H9 (cell line): ENCODE measurements around the gene TTC3. TPM values are rescaled to one million over a fixed set of nuclear protein-coding genes. Genes with fewer than 3 reads are reported as not detected.

ENCODE experiments used
- DNase-seq: peaks from one replicate; pipeline ENCODE4 v3.0.0-alpha.2; 2017
- H2AFZ ChIP-seq: one replicate; pipeline ENCODE4 v1.6.1; 2013; ENCODE audit warnings: mild to moderate bottlenecking, low read length, control low read depth, moderate library complexity
- H2AK5ac ChIP-seq: 2 replicates; pipeline ENCODE4 v1.6.1; 2013; ENCODE audit warnings: low read length, control low read depth, mixed read lengths; ENCODE audit not compliant: insufficient read length
- H2BK120ac ChIP-seq: one replicate; pipeline ENCODE4 v1.6.1; 2013; ENCODE audit warnings: low read depth, mild to moderate bottlenecking, low read length, control low read depth, inconsistent platforms; ENCODE audit not compliant: poor library complexity, severe bottlenecking
- H2BK12ac ChIP-seq: 2 replicates; pipeline ENCODE4 v1.6.1; 2013; ENCODE audit warnings: low read length, control low read depth, mixed read lengths, low read depth; ENCODE audit not compliant: insufficient read length
- H2BK15ac ChIP-seq: 2 replicates; pipeline ENCODE4 v1.6.1; 2013; ENCODE audit warnings: low read depth, low read length, control low read depth
- H2BK20ac ChIP-seq: one replicate; pipeline ENCODE4 v1.6.1; 2013; ENCODE audit warnings: low read depth, mild to moderate bottlenecking, low read length, control low read depth, inconsistent platforms; ENCODE audit not compliant: poor library complexity, severe bottlenecking
- H2BK5ac ChIP-seq: 2 replicates; pipeline ENCODE4 v1.6.1; 2013; ENCODE audit warnings: low read length, control low read depth, mixed read lengths; ENCODE audit not compliant: insufficient read length
- H3K14ac ChIP-seq: 2 replicates; pipeline ENCODE4 v1.6.1; 2013; ENCODE audit warnings: low read length, control low read depth; ENCODE audit not compliant: insufficient read depth
- H3K18ac ChIP-seq: 2 replicates; pipeline ENCODE4 v1.6.1; 2013; ENCODE audit warnings: low read depth, mild to moderate bottlenecking, mixed read lengths, low read length, control low read depth; ENCODE audit not compliant: insufficient read length
- H3K23ac ChIP-seq: 2 replicates; pipeline ENCODE4 v1.6.1; 2013; ENCODE audit warnings: low read length, control low read depth, mixed read lengths, low read depth; ENCODE audit not compliant: insufficient read length
- H3K23me2 ChIP-seq: 2 replicates; pipeline ENCODE4 v1.6.1; 2013; ENCODE audit warnings: low read depth, mild to moderate bottlenecking, mixed read lengths, low read length, control low read depth; ENCODE audit not compliant: insufficient read length, poor library complexity, severe bottlenecking
- H3K27ac ChIP-seq: 2 replicates; pipeline ENCODE4 v1.5.1; 2013; ENCODE audit warnings: low read length, control low read depth, mixed read lengths, low read depth; ENCODE audit not compliant: insufficient read length
- H3K27me3 ChIP-seq: 2 replicates; pipeline ENCODE4 v1.6.1; 2013; ENCODE audit warnings: low read length, control low read depth, inconsistent platforms; ENCODE audit not compliant: insufficient read depth
- H3K4ac ChIP-seq: 2 replicates; pipeline ENCODE4 v1.6.1; 2013; ENCODE audit warnings: low read depth, mild to moderate bottlenecking, control low read depth, inconsistent platforms, low read length, moderate library complexity
- H3K4me1 ChIP-seq: 2 replicates; pipeline ENCODE4 v1.6.1; 2013; ENCODE audit warnings: low read length, control low read depth, inconsistent platforms; ENCODE audit not compliant: insufficient read depth
- H3K4me2 ChIP-seq: 2 replicates; pipeline ENCODE4 v1.6.1; 2013; ENCODE audit warnings: low read length, control low read depth, mixed read lengths; ENCODE audit not compliant: insufficient read length, insufficient read depth
- H3K56ac ChIP-seq: 2 replicates; pipeline ENCODE4 v1.6.1; 2013; ENCODE audit warnings: low read depth, mild to moderate bottlenecking, mixed read lengths, low read length, control low read depth; ENCODE audit not compliant: insufficient read length
- H3K79me1 ChIP-seq: 2 replicates; pipeline ENCODE4 v1.6.1; 2013; ENCODE audit warnings: low read depth, mild to moderate bottlenecking, moderate library complexity, low read length, control low read depth, inconsistent platforms; ENCODE audit not compliant: insufficient read depth, poor library complexity, severe bottlenecking
- H3K79me2 ChIP-seq: 2 replicates; pipeline ENCODE4 v1.6.1; 2013; ENCODE audit warnings: low read length, control low read depth, inconsistent platforms; ENCODE audit not compliant: insufficient read depth
- H3K9ac ChIP-seq: 2 replicates; pipeline ENCODE4 v1.6.1; 2013; ENCODE audit warnings: low read length, control low read depth, mixed read lengths; ENCODE audit not compliant: insufficient read length; ENCODE audit errors: extremely low read depth
- H3K9me3 ChIP-seq: one replicate; pipeline ENCODE4 v1.6.1; 2013; ENCODE audit warnings: low read depth, low read length, inconsistent platforms; ENCODE audit not compliant: control insufficient read depth
- H3T11ph ChIP-seq: one replicate; pipeline ENCODE4 v1.6.1; 2013; ENCODE audit warnings: mild to moderate bottlenecking, low read length, control low read depth, inconsistent platforms
- H4K20me1 ChIP-seq: one replicate; pipeline ENCODE4 v1.6.1; 2013; ENCODE audit not compliant: control insufficient read depth, insufficient read length, insufficient read depth
- H4K5ac ChIP-seq: 2 replicates; pipeline ENCODE4 v1.6.1; 2013; ENCODE audit warnings: low read depth, mild to moderate bottlenecking, mixed read lengths, low read length, control low read depth; ENCODE audit not compliant: insufficient read length
- H4K8ac ChIP-seq: replicated peaks from 2 replicates; pipeline ENCODE4 v1.6.1; 2013; ENCODE audit warnings: low read length, control low read depth, mixed read lengths, low read depth; ENCODE audit not compliant: insufficient read length
- H4K91ac ChIP-seq: 2 replicates; pipeline ENCODE4 v1.6.1; 2013; ENCODE audit warnings: low read depth, mild to moderate bottlenecking, moderate library complexity, mixed read lengths, low read length, control low read depth; ENCODE audit not compliant: insufficient read length
- H3K27ac Mint-ChIP-seq, 3 experiments: 2 replicates in 2 of 3; 3 replicates in 1 of 3; pipeline ENCODE4 v1.8.0; 2020 to 2021; ENCODE audit warnings: mixed read lengths in 3 of 3, mild to moderate bottlenecking in 1 of 3, moderate library complexity in 1 of 3
- H3K27me3 Mint-ChIP-seq: 2 replicates; pipeline ENCODE4 v1.8.0; 2021; ENCODE audit warnings: low read depth, mild to moderate bottlenecking, moderate library complexity, mixed read lengths
- H3K36me3 Mint-ChIP-seq, 3 experiments: 2 replicates in 2 of 3; 3 replicates in 1 of 3; pipeline ENCODE4 v1.8.0; 2020 to 2021; ENCODE audit warnings: low read depth in 3 of 3, mixed read lengths in 3 of 3; ENCODE audit not compliant: insufficient read depth in 1 of 3
- H3K4me1 Mint-ChIP-seq, 2 experiments: 2 replicates each; pipeline ENCODE4 v1.8.0; 2020; ENCODE audit warnings: mixed read lengths in 2 of 2
- H3K4me3 Mint-ChIP-seq, 2 experiments: 2 replicates in 1 of 2; 3 replicates in 1 of 2; pipeline ENCODE4 v1.8.0; 2020 to 2021; ENCODE audit warnings: mild to moderate bottlenecking in 2 of 2, mixed read lengths in 2 of 2, moderate library complexity in 1 of 2
- H3K9me3 Mint-ChIP-seq, 2 experiments: 2 replicates in 1 of 2; 3 replicates in 1 of 2; pipeline ENCODE4 v1.8.0; 2020; ENCODE audit warnings: mild to moderate bottlenecking in 2 of 2, mixed read lengths in 2 of 2, moderate library complexity in 1 of 2
- WGBS: extraction: QIAGEN DNeasy Blood & Tissue Kit; methylation state at CpG from one replicate; pipeline ENCODE4 v1.1.7; 2013; ENCODE audit warnings: missing lambda C conversion rate, low lambda C conversion rate, mixed read lengths; ENCODE audit not compliant: insufficient read length; ENCODE audit errors: extremely low coverage; 5-methylcytosine and 5-hydroxymethylcytosine counted together
- total RNA-seq: library from RNA; stranded (reverse); gene quantifications from 2 replicates; pipeline ENCODE4 v1.2.1, GENCODE V29; 2021
- TF ChIP-seq, protein P1 (sequence below): fragments of 200-600 bp; sonication (generic); conservative IDR thresholded peaks from 3 replicates; pipeline ENCODE4 v1.8.0; 2021; ENCODE audit warnings: antibody characterized with exemption, mild to moderate bottlenecking

Gene TTC3
- total RNA-seq, 1 experiment from 2014 or later = 46.5 TPM

DNA sequence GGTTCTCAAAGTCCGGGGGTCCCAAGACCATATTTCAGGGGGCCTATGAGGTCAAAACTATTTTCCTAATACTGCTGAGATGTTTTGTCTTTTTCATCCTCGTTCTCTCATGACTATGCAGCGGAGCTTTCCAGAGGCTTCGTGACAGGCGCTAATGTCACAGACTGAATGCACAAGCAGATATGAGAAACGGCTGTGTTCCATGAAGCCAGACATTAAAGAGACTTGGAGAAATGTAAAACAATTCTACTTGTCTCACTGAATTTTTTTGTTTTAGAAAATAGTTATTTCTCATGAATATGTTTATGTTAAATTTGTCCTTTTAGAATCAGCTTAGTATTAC is 10.5 kb upstream of the TTC3 start:
- Histone ChIP-seq H3K79me1 (no peaks in the 10 kb centered on the region), H3K23ac (no peak overlapping the region), H3K4me2 (no peak overlapping the region), H3K23me2 (no peaks in the 10 kb centered on the region), H3K4me1 (peaks cover 3% of the 10 kb centered on the region; the same call in 1 of the 2 replicates), H4K5ac (no peak overlapping the region), H3K27ac (no peak overlapping the region), H2BK20ac (no peak overlapping the region), H3K9me3 (no peaks in the 10 kb centered on the region), H2AK5ac (no peak overlapping the region), H2BK5ac (no peak overlapping the region), H2BK12ac (no peak overlapping the region), H3K18ac (no peak overlapping the region), H3K4ac (no peak overlapping the region), H2AFZ (no peak overlapping the region), H2BK120ac (no peak overlapping the region), H4K91ac (no peak overlapping the region), H3K56ac (no peak overlapping the region), H2BK15ac (no peak overlapping the region), H4K8ac (no peak overlapping the region), H3K79me2 (no peaks in the 10 kb centered on the region), H3K27me3 (no peaks in the 10 kb centered on the region), H4K20me1 (no peaks in the 10 kb centered on the region), H3T11ph (no peak overlapping the region), H3K14ac (no peak overlapping the region), H3K9ac (no peak overlapping the region)
- no peak for DNase-seq
- no peaks in the 10 kb centered on the region for H3K9me3 Mint-ChIP-seq
- peaks cover 32 to 41% of the 10 kb centered on the region in 2 experiments for H3K4me1 Mint-ChIP-seq
- no CpG with 5 or more reads among the region's 6 CpGs for WGBS
- H3K27ac Mint-ChIP-seq = no peak overlapping the region
- peaks cover 0 to 13% (median 3%) of the 10 kb centered on the region in 3 experiments; a peak in 3 of 7 replicates for H3K36me3 Mint-ChIP-seq
- TF ChIP-seq, protein P1, sequence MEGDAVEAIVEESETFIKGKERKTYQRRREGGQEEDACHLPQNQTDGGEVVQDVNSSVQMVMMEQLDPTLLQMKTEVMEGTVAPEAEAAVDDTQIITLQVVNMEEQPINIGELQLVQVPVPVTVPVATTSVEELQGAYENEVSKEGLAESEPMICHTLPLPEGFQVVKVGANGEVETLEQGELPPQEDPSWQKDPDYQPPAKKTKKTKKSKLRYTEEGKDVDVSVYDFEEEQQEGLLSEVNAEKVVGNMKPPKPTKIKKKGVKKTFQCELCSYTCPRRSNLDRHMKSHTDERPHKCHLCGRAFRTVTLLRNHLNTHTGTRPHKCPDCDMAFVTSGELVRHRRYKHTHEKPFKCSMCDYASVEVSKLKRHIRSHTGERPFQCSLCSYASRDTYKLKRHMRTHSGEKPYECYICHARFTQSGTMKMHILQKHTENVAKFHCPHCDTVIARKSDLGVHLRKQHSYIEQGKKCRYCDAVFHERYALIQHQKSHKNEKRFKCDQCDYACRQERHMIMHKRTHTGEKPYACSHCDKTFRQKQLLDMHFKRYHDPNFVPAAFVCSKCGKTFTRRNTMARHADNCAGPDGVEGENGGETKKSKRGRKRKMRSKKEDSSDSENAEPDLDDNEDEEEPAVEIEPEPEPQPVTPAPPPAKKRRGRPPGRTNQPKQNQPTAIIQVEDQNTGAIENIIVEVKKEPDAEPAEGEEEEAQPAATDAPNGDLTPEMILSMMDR = no peak
- peaks cover 4% of the 10 kb centered on the region; the same call in 1 of the 2 replicates for H3K27me3 Mint-ChIP-seq
- no peak overlapping the region for H3K4me3 Mint-ChIP-seq
